T-helper 17 cell (primary cell): ENCODE results near the gene TMEM271. TPM values are rescaled to one million over a fixed set of nuclear protein-coding genes. Genes with fewer than 3 reads are reported as not detected.

Experiments used
- ATAC-seq: fragments of 150-1000 bp; cut with Tn5 transposase; 2 replicates; pipeline ENCODE4 v1.10.0; 2021; ENCODE audit warnings: mild to moderate bottlenecking, moderate library complexity
- DNase-seq, 3 donors: peaks; one replicate each; pipeline versions ENCODE4 v3.0.0 to v3.0.0-alpha.2; 2020 to 2021
- H3K9me3 ChIP-seq: one replicate; pipeline ENCODE4 v1.7.0; 2013; ENCODE audit warnings: low read length, mild to moderate bottlenecking; ENCODE audit not compliant: control insufficient read depth, poor library complexity, severe bottlenecking
- H3K27ac Mint-ChIP-seq: one replicate; pipeline ENCODE4 v1.8.0; 2022; ENCODE audit warnings: mild to moderate bottlenecking, moderate library complexity, mixed read lengths
- H3K27me3 Mint-ChIP-seq: one replicate; pipeline ENCODE4 v1.8.0; 2022; ENCODE audit warnings: mixed read lengths
- H3K36me3 Mint-ChIP-seq: one replicate; pipeline ENCODE4 v1.8.0; 2022; ENCODE audit warnings: low read depth, mixed read lengths
- H3K4me1 Mint-ChIP-seq: one replicate; pipeline ENCODE4 v1.8.0; 2022; ENCODE audit warnings: mild to moderate bottlenecking, mixed read lengths
- H3K4me3 Mint-ChIP-seq: one replicate; pipeline ENCODE4 v1.8.0; 2022; ENCODE audit warnings: mild to moderate bottlenecking, moderate library complexity, mixed read lengths
- total RNA-seq, 4 donors: library from RNA in 2 of 4; stranded (reverse) in 2 of 4; gene quantifications; one replicate each; pipeline ENCODE4 v1.2.3 and lab custom pipeline; 2022 to 2026

TMEM271 gene
- total RNA-seq, 2 donors from 2014 or later, result not detected

- peaks cover 6% of the 10 kb centered on the region for H3K4me1 Mint-ChIP-seq
- no peak overlapping the region for H3K27ac Mint-ChIP-seq
- no peak for ATAC-seq
- no peak overlapping the region for H3K4me3 Mint-ChIP-seq
- DNase-seq, result no peak
- no peaks in the 10 kb centered on the region for H3K9me3 ChIP-seq
- no peaks in the 10 kb centered on the region for H3K36me3 Mint-ChIP-seq
- H3K27me3 Mint-ChIP-seq, result peaks cover 48% of the 10 kb centered on the region
Observed at GRCh38 chr4:579543-580175, 3.6 kb upstream of the TMEM271 start.

- ATAC-seq (no peak), DNase-seq (no peak)
- peaks cover 6% of the 10 kb centered on the region for H3K4me1 Mint-ChIP-seq
- H3K27me3 Mint-ChIP-seq, result peaks cover 56% of the 10 kb centered on the region
- no peak overlapping the region for H3K4me3 Mint-ChIP-seq
- H3K36me3 Mint-ChIP-seq, result no peaks in the 10 kb centered on the region
- H3K9me3 ChIP-seq, result no peaks in the 10 kb centered on the region
- no peak overlapping the region for H3K27ac Mint-ChIP-seq
Observed at GRCh38 chr4:578451-579443, 2.7 kb upstream of the TMEM271 start.

GRCh38 chr4:577499-578450 lies 1.7 kb upstream of the TMEM271 start:
- peaks cover 6% of the 10 kb centered on the region for H3K4me1 Mint-ChIP-seq
- no peaks in the 10 kb centered on the region for H3K36me3 Mint-ChIP-seq
- H3K27me3 Mint-ChIP-seq, result peaks cover 65% of the 10 kb centered on the region
- H3K9me3 ChIP-seq, result no peaks in the 10 kb centered on the region
- DNase-seq (no peak), ATAC-seq (no peak)
- peak overlapping the region; percentile 76 for H3K4me3 Mint-ChIP-seq
- no peak overlapping the region for H3K27ac Mint-ChIP-seq

- H3K4me3 Mint-ChIP-seq, result peak overlapping the region; percentile 76
- no peak for DNase-seq
Observed at GRCh38 chr4:576991-577498, 950 bp upstream of the TMEM271 start.

GRCh38 chr4:575281-576141 lies 584 bp downstream of the TMEM271 start:
- Mint-ChIP-seq H3K4me3 (no peak overlapping the region), H3K27ac (no peak overlapping the region), H3K27me3 (peaks cover 68% of the 10 kb centered on the region), H3K4me1 (peaks cover 6% of the 10 kb centered on the region), H3K36me3 (no peaks in the 10 kb centered on the region)
- DNase-seq (no peak), ATAC-seq (no peak)
- H3K9me3 ChIP-seq, result no peaks in the 10 kb centered on the region

More at GRCh38 chr4:576991-577498, 950 bp upstream of the TMEM271 start:
- H3K9me3 ChIP-seq, result no peaks in the 10 kb centered on the region
- Mint-ChIP-seq H3K27me3 (peaks cover 73% of the 10 kb centered on the region), H3K4me1 (peaks cover 6% of the 10 kb centered on the region), H3K27ac (no peak overlapping the region), H3K36me3 (no peaks in the 10 kb centered on the region)
- no peak for ATAC-seq

- H3K27me3 Mint-ChIP-seq, result peaks cover 66% of the 10 kb centered on the region
- peaks cover 4% of the 10 kb centered on the region for H3K4me1 Mint-ChIP-seq
- H3K4me3 Mint-ChIP-seq, result peak overlapping the region; percentile 0
- no peak for DNase-seq
- ATAC-seq, result no peak
- H3K9me3 ChIP-seq, result no peaks in the 10 kb centered on the region
- H3K27ac Mint-ChIP-seq, result no peak overlapping the region
- no peaks in the 10 kb centered on the region for H3K36me3 Mint-ChIP-seq
Observed at GRCh38 chr4:574346-575161, 1.5 kb downstream of the TMEM271 start.

GRCh38 chr4:573122-573892 lies 2.8 kb downstream of the TMEM271 start:
- Mint-ChIP-seq H3K27me3 (peaks cover 61% of the 10 kb centered on the region), H3K36me3 (no peaks in the 10 kb centered on the region), H3K27ac (no peak overlapping the region), H3K4me1 (peaks cover 4% of the 10 kb centered on the region), H3K4me3 (no peak overlapping the region)
- no peaks in the 10 kb centered on the region for H3K9me3 ChIP-seq
- DNase-seq (no peak), ATAC-seq (no peak)

- H3K27me3 Mint-ChIP-seq, result peaks cover 57% of the 10 kb centered on the region
- no peaks in the 10 kb centered on the region for H3K36me3 Mint-ChIP-seq
- no peak for ATAC-seq
- H3K4me3 Mint-ChIP-seq, result no peak overlapping the region
- DNase-seq, result no peak
- H3K9me3 ChIP-seq, result no peaks in the 10 kb centered on the region
- no peak overlapping the region for H3K27ac Mint-ChIP-seq
- H3K4me1 Mint-ChIP-seq, result no peaks in the 10 kb centered on the region
Observed at GRCh38 chr4:572594-572993, 3.5 kb downstream of the TMEM271 start.

- Mint-ChIP-seq H3K27ac (no peak overlapping the region), H3K4me1 (no peaks in the 10 kb centered on the region), H3K4me3 (no peak overlapping the region), H3K27me3 (peaks cover 51% of the 10 kb centered on the region), H3K36me3 (no peaks in the 10 kb centered on the region)
- H3K9me3 ChIP-seq, result no peaks in the 10 kb centered on the region
- ATAC-seq (no peak), DNase-seq (no peak)
Observed at GRCh38 chr4:571838-572572, 4.1 kb downstream of the TMEM271 start.

- DNase-seq (no peak), ATAC-seq (no peak)
Observed at GRCh38 chr4:570754-571153, 5.3 kb downstream of the TMEM271 start.

More at GRCh38 chr4:570754-571153, 5.3 kb downstream of the TMEM271 start:
- no peak overlapping the region for H3K27ac Mint-ChIP-seq
- no peak overlapping the region for H3K4me3 Mint-ChIP-seq
- no peaks in the 10 kb centered on the region for H3K9me3 ChIP-seq
- H3K27me3 Mint-ChIP-seq, result peaks cover 49% of the 10 kb centered on the region
- H3K36me3 Mint-ChIP-seq, result no peaks in the 10 kb centered on the region
- no peaks in the 10 kb centered on the region for H3K4me1 Mint-ChIP-seq
